GM12864 (cell line): ENCODE data around the gene ARRDC2.
A peak's percentile ranks its signal among the peaks of the same experiment; 100 is the strongest.

ENCODE experiments used
- DNase-seq: peaks from one replicate; pipeline ENCODE4 v3.0.0-alpha.2; 2011; ENCODE audit warnings: low read depth
- H3K4me3 ChIP-seq: 2 replicates; pipeline ENCODE4 v1.5.1; 2011; ENCODE audit warnings: mild to moderate bottlenecking, low read depth, low read length, control low read depth
- CTCF ChIP-seq: IDR thresholded peaks from 2 replicates; pipeline ENCODE4 v1.5.1; 2011; ENCODE audit warnings: low read depth, mild to moderate bottlenecking, moderate library complexity, low read length, control low read depth, inconsistent platforms; ENCODE audit errors: missing control alignments

ARRDC2 gene

GRCh38 chr19:18016209-18016910 is 8.4 kb downstream of the ARRDC2 start:
- TF ChIP-seq CTCF, result no peak
- DNase-seq, result no peak
- no peak overlapping the region for H3K4me3 ChIP-seq

GRCh38 chr19:18017275-18018083 is 9.5 kb downstream of the ARRDC2 start:
- no peak overlapping the region for H3K4me3 ChIP-seq
- no peak for DNase-seq
- TF ChIP-seq CTCF, result no peak

- no peak for DNase-seq
- H3K4me3 ChIP-seq, result no peak overlapping the region
- TF ChIP-seq CTCF, result no peak
Observed at GRCh38 chr19:18020212-18021085, 12.5 kb downstream of the ARRDC2 start.

GRCh38 chr19:18021121-18021755 is 13.3 kb downstream of the ARRDC2 start:
- no peak for TF ChIP-seq CTCF
- no peak for DNase-seq
- peak overlapping the region; percentile 53 for H3K4me3 ChIP-seq

GRCh38 chr19:18023622-18024251 is 15.8 kb downstream of the ARRDC2 start:
- DNase-seq, result no peak
- TF ChIP-seq CTCF, result no peak
- H3K4me3 ChIP-seq, result peak overlapping the region; percentile 16

- H3K4me3 ChIP-seq, result no peak overlapping the region
Observed at GRCh38 chr19:18027151-18027550, 19.2 kb downstream of the ARRDC2 start.

More at GRCh38 chr19:18027151-18027550, 19.2 kb downstream of the ARRDC2 start:
- DNase-seq, result no peak
- no peak for TF ChIP-seq CTCF
